Endothelial cell of umbilical vein (primary cell): ENCODE measurements around the gene TECPR2. TPM values are rescaled to one million over a fixed set of nuclear protein-coding genes. Genes with fewer than 3 reads are reported as not detected.

Experiments used
- BruUV-seq: library from RNA; stranded (reverse); fragments of 400-500 nt; replicated peaks from 2 replicates; lab custom pipeline; 2021; lab: Mats Ljungman, UMichigan
- CTCF ChIA-PET: fragments of 300-600, 350-600 bp; sonication (Branson Sonifier 250); formaldehyde crosslinking; loops from one replicate; lab custom pipeline; 2021; ENCODE audit warnings: antibody characterized with exemption, inconsistent platforms; lab: Charles Lee
- POLR2A ChIA-PET: fragments of 300-600, 350-600 bp; sonication (Branson Sonifier 250); formaldehyde crosslinking; loops from one replicate; lab custom pipeline; 2021; ENCODE audit warnings: antibody characterized with exemption, inconsistent platforms; lab: Charles Lee
- DNase-seq: peaks from one replicate; pipeline ENCODE4 v3.0.0-alpha.2; 2011; ENCODE audit warnings: low read depth, low spot score
- FAIRE-seq: peaks from 2 replicates; lab custom pipeline; 2011; peaks lifted over from hg19 to GRCh38; lab: Jason Lieb, UNC
- H2AFZ ChIP-seq: 2 replicates; pipeline ENCODE4 v1.6.0; 2012; ENCODE audit warnings: low read depth, low read length, control low read depth, inconsistent platforms
- H3K27ac ChIP-seq: 2 replicates; pipeline ENCODE4 v1.5.1; 2011; ENCODE audit warnings: low read depth, mild to moderate bottlenecking, control low read depth, low read length, moderate library complexity; ENCODE audit not compliant: insufficient read depth
- H3K27me3 ChIP-seq, 2 experiments: 2 replicates each; pipeline versions ENCODE4 v1.6.0 to v1.6.1; 2011; ENCODE audit warnings: low read length in 2 of 2, mixed read lengths in 1 of 2; ENCODE audit not compliant: control insufficient read depth in 2 of 2, insufficient read depth in 2 of 2
- H3K36me3 ChIP-seq, 2 experiments: 2 replicates in 1 of 2; 3 replicates in 1 of 2; pipeline ENCODE4 v1.5.1; 2011; ENCODE audit warnings: low read length in 2 of 2, mild to moderate bottlenecking in 1 of 2, moderate library complexity in 1 of 2; ENCODE audit not compliant: control insufficient read depth in 2 of 2, insufficient read depth in 2 of 2; ENCODE audit errors: extremely low read depth in 1 of 2
- H3K4me1 ChIP-seq: 3 replicates; pipeline ENCODE4 v1.5.1; 2011; ENCODE audit warnings: mild to moderate bottlenecking, low read length; ENCODE audit not compliant: control insufficient read depth, insufficient read depth; ENCODE audit errors: extremely low read depth
- H3K4me2 ChIP-seq: 2 replicates; pipeline ENCODE4 v1.6.1; 2011; ENCODE audit warnings: low read length, control low read depth, mixed read lengths; ENCODE audit not compliant: insufficient read depth
- H3K4me3 ChIP-seq, 3 experiments: fragments of 200-600 bp in 1 of 3; sonication (generic), shearing (Covaris generic) in 1 of 3; replicated peaks in 1 of 3; 2 replicates each; pipeline ENCODE4 v1.5.1; 2011 to 2016; ENCODE audit warnings: control low read depth in 3 of 3, low read length in 3 of 3, mild to moderate bottlenecking in 2 of 3, inconsistent platforms in 1 of 3, low read depth in 1 of 3, moderate library complexity in 1 of 3; ENCODE audit not compliant: insufficient read depth in 1 of 3
- H3K79me2 ChIP-seq: 2 replicates; pipeline ENCODE4 v1.6.0; 2012; ENCODE audit warnings: low read length, inconsistent platforms; ENCODE audit not compliant: control insufficient read depth, insufficient read depth
- H3K9ac ChIP-seq: replicated peaks from 2 replicates; pipeline ENCODE3; 2011; ENCODE audit warnings: low read length, control low read depth; ENCODE audit not compliant: insufficient read depth; ENCODE audit errors: extremely low read depth
- H3K9me1 ChIP-seq: replicated peaks from 3 replicates; pipeline ENCODE4 v1.6.0; 2011; ENCODE audit warnings: mild to moderate bottlenecking, low read length; ENCODE audit not compliant: control insufficient read depth, insufficient read depth; ENCODE audit errors: extremely low read depth
- H3K9me3 ChIP-seq: replicated peaks from 2 replicates; pipeline ENCODE4 v1.5.1; 2012; ENCODE audit warnings: low read length, inconsistent platforms; ENCODE audit not compliant: control insufficient read depth, insufficient read depth
- H4K20me1 ChIP-seq: replicated peaks from 2 replicates; pipeline ENCODE3; 2011; ENCODE audit warnings: mild to moderate bottlenecking, low read length; ENCODE audit not compliant: control insufficient read depth, insufficient read depth; ENCODE audit errors: extremely low read depth
- EZH2 ChIP-seq: IDR thresholded peaks from 2 replicates; pipeline ENCODE4 v1.6.1; 2012; ENCODE audit warnings: borderline replicate concordance, low read depth, mild to moderate bottlenecking, moderate library complexity, low read length, inconsistent platforms; ENCODE audit not compliant: severe bottlenecking
- FOS ChIP-seq: IDR thresholded peaks from 2 replicates; pipeline ENCODE4 v1.6.1; 2011; ENCODE audit warnings: mild to moderate bottlenecking, low read length, moderate library complexity, borderline replicate concordance; ENCODE audit not compliant: insufficient read depth
- GATA2 ChIP-seq: IDR thresholded peaks from 2 replicates; pipeline ENCODE4 v1.7.0; 2011; ENCODE audit warnings: low read depth, mild to moderate bottlenecking, moderate library complexity, mixed read lengths, low read length; ENCODE audit not compliant: insufficient read length, insufficient read depth
- JUN ChIP-seq: IDR thresholded peaks from 2 replicates; pipeline ENCODE4 v1.6.1; 2011; ENCODE audit warnings: borderline replicate concordance, low read depth; ENCODE audit not compliant: insufficient read length, insufficient read depth
- MYC ChIP-seq: IDR thresholded peaks from one replicate; pipeline ENCODE4 v1.6.1; 2011; ENCODE audit warnings: mild to moderate bottlenecking, low read depth, low read length
- POLR2A ChIP-seq: IDR thresholded peaks from 2 replicates; pipeline ENCODE4 v1.6.1; 2012; ENCODE audit warnings: low read depth, mild to moderate bottlenecking, control low read depth, low read length
- POLR2AphosphoS5 ChIP-seq: IDR thresholded peaks from 2 replicates; pipeline ENCODE4 v1.6.1; 2012; ENCODE audit warnings: low read depth, mild to moderate bottlenecking, control low read depth, low read length, moderate library complexity; ENCODE audit not compliant: insufficient read depth
- dilution Hi-C: fragments of 300-500 bp; cut with MboI; formaldehyde crosslinking; loops from one replicate; pipeline ENCODE4 v1.15.0; 2019; ENCODE audit warnings: low sequenced_read_pairs; ENCODE audit not compliant: extremely low pct_ligation_motif_present
- intact Hi-C: fragments of 100-400 bp; cut with micrococcal nuclease; formaldehyde crosslinking; loops from one replicate; pipeline ENCODE4 v1.10.0; 2022
- polyA plus RNA-seq, 4 experiments: library from polyadenylated mRNA; depleted of rRNA in 3 of 4; stranded (reverse) in 3 of 4; unstranded in 1 of 4; fragments of >200 nt; gene quantifications; 2 replicates each; pipeline versions ENCODE4 v1.2.1 to v1.2.3, GENCODE V29; 2011 to 2012; ENCODE audit warnings: missing spikeins in 1 of 4
- total RNA-seq: library from RNA; stranded (reverse); gene quantifications from 2 replicates; pipeline ENCODE4 v1.2.3, GENCODE V29; 2021
- TF ChIP-seq, protein P1 (sequence below): IDR thresholded peaks from 2 replicates; pipeline ENCODE4 v1.6.1; 2011; ENCODE audit not compliant: insufficient read depth, insufficient read length
- TF ChIP-seq, protein P2 (sequence below), 2 donors: IDR thresholded peaks; 1 replicate in 1 of 2; 2 replicates in 1 of 2; pipeline ENCODE4 v1.5.1; 2011; ENCODE audit warnings: low read length in 2 of 2, mild to moderate bottlenecking in 2 of 2, moderate library complexity in 2 of 2, control low read depth in 1 of 2, inconsistent platforms in 1 of 2, low read depth in 1 of 2; ENCODE audit not compliant: insufficient read depth in 1 of 2; ENCODE audit errors: extremely low read depth in 1 of 2

The TECPR2 gene
- total and polyA plus RNA-seq, 2 donors (not counting 3 experiments of a cell fraction or from before 2014, with no cell fraction given): 8.9 to 21.5 TPM

DNA sequence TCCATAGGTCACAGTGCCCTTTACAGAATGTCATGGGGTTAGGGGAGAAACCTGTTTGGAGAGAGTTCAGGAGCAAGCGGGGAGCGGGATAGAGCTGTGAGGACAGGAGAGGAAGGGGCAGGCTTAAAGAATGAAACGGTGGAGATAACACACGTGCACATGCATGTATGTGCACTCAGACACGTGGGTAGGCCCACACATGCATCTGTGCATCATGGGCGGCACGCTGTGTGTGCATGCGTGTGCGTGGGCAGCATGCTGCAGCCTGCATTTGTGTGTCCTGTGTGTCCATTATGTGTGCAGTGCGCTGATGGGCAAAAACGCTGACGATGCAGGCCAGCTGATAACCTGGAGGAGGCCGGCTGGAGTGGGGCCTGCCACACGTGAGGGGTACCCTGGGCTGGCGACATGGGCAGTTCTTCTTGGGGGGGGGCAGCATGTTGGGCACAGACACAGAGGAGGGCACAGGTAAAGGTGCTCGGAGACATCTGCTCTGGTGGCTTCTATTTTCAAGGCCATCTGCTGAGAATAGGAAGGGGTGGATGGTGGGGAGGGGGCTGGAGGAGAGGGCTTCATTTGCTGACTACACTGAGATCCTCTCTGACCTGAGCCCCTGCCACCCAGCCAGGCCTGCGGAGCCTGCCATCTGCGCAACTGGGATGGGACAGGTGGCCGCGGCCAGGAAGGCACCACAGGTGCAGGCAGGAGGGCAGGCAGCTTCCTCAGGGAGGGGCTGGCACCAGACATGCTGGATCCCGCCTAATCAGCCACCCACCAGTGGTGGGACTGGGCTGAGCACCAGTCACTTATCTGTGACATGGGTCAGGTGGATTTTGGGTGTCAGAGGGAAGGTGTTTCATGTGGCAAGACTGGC lies 151.4 kb downstream of the TECPR2 start:
- H4K20me1 ChIP-seq: no peaks in the 10 kb centered on the region
- no peaks in the 10 kb centered on the region for H3K4me1 ChIP-seq
- TF ChIP-seq MYC (no peak), EZH2 (no peak)
- H3K9me1 ChIP-seq: no peaks in the 10 kb centered on the region
- no peak overlapping the region for H3K9ac ChIP-seq
- ChIA-PET CTCF (interaction anchor here (3.0 kb wide), 1 partner anchor 75 kb away, joined by 66 read pairs; no protein-coding TSS in a partner anchor), POLR2A (no interaction called here)
- H3K27me3 ChIP-seq: no peaks in the 10 kb centered on the region
- H3K36me3 ChIP-seq: no peaks in the 10 kb centered on the region
- DNase-seq (no peak), FAIRE-seq (no peak)
- no peaks in the 10 kb centered on the region for H3K79me2 ChIP-seq
- dilution Hi-C loops: no loop called here
- intact Hi-C loops: loop anchor here (10.0 kb wide), 1 partner anchor 279 kb away; no protein-coding TSS in a partner anchor
- no peak overlapping the region for H3K4me2 ChIP-seq
- H3K27ac ChIP-seq: no peak overlapping the region
- no peaks in the 10 kb centered on the region for H3K9me3 ChIP-seq
- H3K4me3 ChIP-seq: no peak overlapping the region
- no peak overlapping the region for H2AFZ ChIP-seq
- no TSS peak for BruUV-seq

DNA sequence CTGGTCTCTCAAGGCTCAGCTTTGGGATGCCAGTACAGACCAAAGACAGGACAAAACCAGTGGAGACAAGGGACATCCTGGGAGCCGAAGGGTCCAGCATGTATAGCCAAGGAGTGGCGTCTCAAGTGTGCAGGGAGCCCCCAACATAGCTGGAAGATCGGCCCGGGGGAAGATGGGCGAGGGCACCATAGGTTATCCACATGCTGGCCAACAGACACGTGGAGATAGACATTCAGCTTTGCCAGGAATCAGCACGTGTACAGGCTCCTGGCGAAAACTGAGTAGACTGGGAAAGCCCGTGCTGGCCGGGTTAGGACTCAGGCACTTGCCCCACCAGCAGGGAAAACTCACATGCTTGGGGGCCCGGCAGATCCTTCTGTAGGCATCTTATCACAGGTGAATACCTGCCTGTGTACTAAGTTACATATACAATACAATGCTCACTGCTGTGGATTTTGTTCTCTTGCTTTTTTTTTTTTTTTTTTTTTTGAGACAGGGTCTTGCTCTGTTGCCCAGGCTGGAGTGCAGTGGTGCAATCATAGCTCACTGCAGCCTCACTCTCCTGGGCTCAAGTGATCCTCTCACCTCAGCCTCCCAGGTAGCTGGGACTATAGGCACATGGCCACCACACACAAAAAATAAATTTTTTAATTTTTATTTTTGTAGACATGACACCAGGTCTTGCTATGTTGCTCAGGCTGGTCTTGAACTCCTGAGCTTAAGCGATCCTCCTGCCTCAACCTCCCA lies 152.4 kb downstream of the TECPR2 start:
- TF ChIP-seq EZH2 (no peak), FOS (no peak), POLR2A (no peak), POLR2AphosphoS5 (no peak), MYC (no peak), GATA2 (no peak), JUN (no peak)
- TF ChIP-seq, protein P1, sequence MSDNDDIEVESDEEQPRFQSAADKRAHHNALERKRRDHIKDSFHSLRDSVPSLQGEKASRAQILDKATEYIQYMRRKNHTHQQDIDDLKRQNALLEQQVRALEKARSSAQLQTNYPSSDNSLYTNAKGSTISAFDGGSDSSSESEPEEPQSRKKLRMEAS: no peak
- TF ChIP-seq, protein P2, sequence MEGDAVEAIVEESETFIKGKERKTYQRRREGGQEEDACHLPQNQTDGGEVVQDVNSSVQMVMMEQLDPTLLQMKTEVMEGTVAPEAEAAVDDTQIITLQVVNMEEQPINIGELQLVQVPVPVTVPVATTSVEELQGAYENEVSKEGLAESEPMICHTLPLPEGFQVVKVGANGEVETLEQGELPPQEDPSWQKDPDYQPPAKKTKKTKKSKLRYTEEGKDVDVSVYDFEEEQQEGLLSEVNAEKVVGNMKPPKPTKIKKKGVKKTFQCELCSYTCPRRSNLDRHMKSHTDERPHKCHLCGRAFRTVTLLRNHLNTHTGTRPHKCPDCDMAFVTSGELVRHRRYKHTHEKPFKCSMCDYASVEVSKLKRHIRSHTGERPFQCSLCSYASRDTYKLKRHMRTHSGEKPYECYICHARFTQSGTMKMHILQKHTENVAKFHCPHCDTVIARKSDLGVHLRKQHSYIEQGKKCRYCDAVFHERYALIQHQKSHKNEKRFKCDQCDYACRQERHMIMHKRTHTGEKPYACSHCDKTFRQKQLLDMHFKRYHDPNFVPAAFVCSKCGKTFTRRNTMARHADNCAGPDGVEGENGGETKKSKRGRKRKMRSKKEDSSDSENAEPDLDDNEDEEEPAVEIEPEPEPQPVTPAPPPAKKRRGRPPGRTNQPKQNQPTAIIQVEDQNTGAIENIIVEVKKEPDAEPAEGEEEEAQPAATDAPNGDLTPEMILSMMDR (IDR thresholded peaks at IDR 0.05; ENCODE audit: extremely low read depth in 1 of 2, insufficient read depth in 1 of 2, low read depth in 1 of 2, low read length in 2 of 2): no peak
- H3K4me2 ChIP-seq: no peak overlapping the region
- H3K4me3 ChIP-seq: no peak overlapping the region
- BruUV-seq: no TSS peak
- no peaks in the 10 kb centered on the region for H3K36me3 ChIP-seq
- no peaks in the 10 kb centered on the region for H3K27me3 ChIP-seq
- H3K9me3 ChIP-seq: no peaks in the 10 kb centered on the region
- POLR2A ChIA-PET: no interaction called here
- no peaks in the 10 kb centered on the region for H3K9me1 ChIP-seq
- no peak overlapping the region for H3K9ac ChIP-seq
- no peak overlapping the region for H2AFZ ChIP-seq
- FAIRE-seq (no peak), DNase-seq (no peak)
- H3K27ac ChIP-seq: no peak overlapping the region
- dilution Hi-C loops (no loop called here), intact Hi-C loops (loop anchor here (10.0 kb wide), 1 partner anchor 280 kb away; no protein-coding TSS in a partner anchor)
- H3K79me2 ChIP-seq: no peaks in the 10 kb centered on the region
- CTCF ChIA-PET: interaction anchor here (0.6 to 3.0 kb wide), 5 partner anchors 10 to 93 kb away, joined by 3 to 66 read pairs (median 5); no protein-coding TSS in a partner anchor
- no peaks in the 10 kb centered on the region for H4K20me1 ChIP-seq
- H3K4me1 ChIP-seq: no peaks in the 10 kb centered on the region
